Liver (tissue), 9 donors: ENCODE measurements around the gene LENEP. TPM values are rescaled to one million over a fixed set of nuclear protein-coding genes. Genes with fewer than 3 reads are reported as not detected.
"Not testable (repeated sequence)": the region's sequence is repeated elsewhere in the genome, so short reads cannot be mapped to it uniquely, and the experiment has no call there.

ENCODE experiments used
- DNase-seq: peaks from one replicate; pipeline ENCODE4 v3.0.0-alpha.2; 2017; ENCODE audit warnings: low spot score
- H3K27ac ChIP-seq, 2 donors: one replicate each; pipeline ENCODE4 v1.7.0; 2013; ENCODE audit warnings: inconsistent platforms in 2 of 2, low read length in 2 of 2, control low read depth in 1 of 2, low read depth in 1 of 2, mild to moderate bottlenecking in 1 of 2
- H3K27me3 ChIP-seq, 4 donors: one replicate each; pipeline versions ENCODE4 v1.6.1 to v1.7.0; 2013; ENCODE audit warnings: low read length in 3 of 4, inconsistent platforms in 1 of 4, mild to moderate bottlenecking in 1 of 4, moderate library complexity in 1 of 4; ENCODE audit not compliant: control insufficient read depth in 4 of 4, insufficient read depth in 4 of 4
- H3K36me3 ChIP-seq, 4 donors: one replicate each; pipeline versions ENCODE4 v1.6.1 to v1.7.0; 2013; ENCODE audit warnings: low read length in 3 of 4, mild to moderate bottlenecking in 3 of 4, low read depth in 1 of 4, moderate library complexity in 1 of 4; ENCODE audit not compliant: control insufficient read depth in 4 of 4, insufficient read depth in 3 of 4
- H3K4me1 ChIP-seq, 4 donors: one replicate each; pipeline versions ENCODE4 v1.6.1 to v1.7.0; 2013; ENCODE audit warnings: low read length in 3 of 4, mild to moderate bottlenecking in 3 of 4, moderate library complexity in 1 of 4; ENCODE audit not compliant: control insufficient read depth in 4 of 4, insufficient read depth in 4 of 4
- H3K4me3 ChIP-seq, 3 donors: one replicate each; pipeline versions ENCODE4 v1.6.1 to v1.7.0; 2013; ENCODE audit warnings: low read length in 3 of 3, control low read depth in 1 of 3, low read depth in 1 of 3, mild to moderate bottlenecking in 1 of 3
- H3K9ac ChIP-seq, 2 donors: one replicate each; pipeline ENCODE4 v1.7.0; 2013; ENCODE audit warnings: low read length in 2 of 2, mild to moderate bottlenecking in 2 of 2, moderate library complexity in 2 of 2, control low read depth in 1 of 2, low read depth in 1 of 2
- H3K9me3 ChIP-seq, 4 donors: one replicate each; pipeline versions ENCODE4 v1.6.1 to v1.7.0; 2013; ENCODE audit warnings: low read length in 3 of 4; ENCODE audit not compliant: control insufficient read depth in 4 of 4
- CTCF ChIP-seq: fragments of 150-350 bp; IDR thresholded peaks from 2 replicates; pipeline ENCODE4 v1.5.1; 2017; ENCODE audit warnings: improper control_type of control experiment, low read depth, low read length; ENCODE audit not compliant: missing input control
- EGR1 ChIP-seq, 2 donors: IDR thresholded peaks; 2 replicates each; pipeline ENCODE4 v1.6.1; 2016 to 2018; ENCODE audit warnings: antibody characterized with exemption in 2 of 2, low read depth in 2 of 2
- FOXA1 ChIP-seq: IDR thresholded peaks from 2 replicates; pipeline ENCODE4 v1.6.1; 2016; ENCODE audit warnings: antibody characterized with exemption
- FOXA2 ChIP-seq: IDR thresholded peaks from 2 replicates; pipeline ENCODE4 v1.6.1; 2016; ENCODE audit warnings: antibody characterized with exemption
- GABPA ChIP-seq, 2 donors: IDR thresholded peaks in 1 of 2; conservative IDR thresholded peaks in 1 of 2; 2 replicates each; pipeline ENCODE4 v1.6.1; 2016; ENCODE audit warnings: antibody characterized with exemption in 2 of 2, mild to moderate bottlenecking in 1 of 2, moderate library complexity in 1 of 2
- HNF4A ChIP-seq, 2 donors: conservative IDR thresholded peaks; 2 replicates each; pipeline ENCODE4 v1.6.1; 2016; ENCODE audit warnings: antibody characterized with exemption in 2 of 2, mild to moderate bottlenecking in 2 of 2
- HNF4G ChIP-seq: IDR thresholded peaks from 2 replicates; pipeline ENCODE4 v1.6.1; 2016; ENCODE audit warnings: antibody characterized with exemption
- JUND ChIP-seq, 2 donors: IDR thresholded peaks; 2 replicates each; pipeline ENCODE4 v1.6.1; 2016; ENCODE audit warnings: antibody characterized with exemption in 2 of 2
- NR2F2 ChIP-seq: IDR thresholded peaks from 2 replicates; pipeline ENCODE4 v1.6.1; 2016; ENCODE audit warnings: antibody characterized with exemption
- RAD21 ChIP-seq, 2 donors: IDR thresholded peaks; 2 replicates each; pipeline ENCODE4 v1.6.1; 2016; ENCODE audit warnings: antibody characterized with exemption in 2 of 2, mild to moderate bottlenecking in 2 of 2
- REST ChIP-seq: IDR thresholded peaks from 2 replicates; pipeline ENCODE4 v1.6.1; 2016; ENCODE audit warnings: antibody characterized with exemption, mild to moderate bottlenecking
- RXRA ChIP-seq, 2 donors: IDR thresholded peaks; 2 replicates each; pipeline ENCODE4 v1.6.1; 2017 to 2018; ENCODE audit warnings: antibody characterized with exemption in 2 of 2, mild to moderate bottlenecking in 1 of 2
- SP1 ChIP-seq: IDR thresholded peaks from 2 replicates; pipeline ENCODE4 v1.6.1; 2018; ENCODE audit warnings: antibody characterized with exemption, mild to moderate bottlenecking
- TAF1 ChIP-seq: conservative IDR thresholded peaks from 2 replicates; pipeline ENCODE4 v1.6.1; 2016; ENCODE audit warnings: antibody characterized with exemption, mild to moderate bottlenecking
- YY1 ChIP-seq: IDR thresholded peaks from 2 replicates; pipeline ENCODE4 v1.6.1; 2016; ENCODE audit warnings: antibody characterized with exemption, mild to moderate bottlenecking
- WGBS: extraction: QIAGEN DNeasy Blood & Tissue Kit; methylation state at CpG from one replicate; pipeline ENCODE4 v1.1.7; 2013; 5-methylcytosine and 5-hydroxymethylcytosine counted together
- polyA plus RNA-seq, 2 donors: library from polyadenylated mRNA; stranded (reverse) in 1 of 2; unstranded in 1 of 2; fragments of 200-250 nt in 1 of 2; fragments of >200 nt in 1 of 2; fragmentation: Nextera tagmentation in 1 of 2; extraction: Ambion mirVana in 1 of 2; gene quantifications; one replicate each; pipeline versions ENCODE4 v1.2.1 to v1.2.3, GENCODE V29; 2013 to 2015
- total RNA-seq, 2 donors: library from RNA; depleted of rRNA; stranded (reverse); fragments of >200 nt; gene quantifications; one replicate each; pipeline ENCODE4 v1.2.3, GENCODE V29; 2014
- TF ChIP-seq, protein P1 (sequence below): IDR thresholded peaks from 2 replicates; pipeline ENCODE4 v1.6.1; 2016; ENCODE audit warnings: antibody characterized with exemption
- TF ChIP-seq, protein P2 (sequence below): IDR thresholded peaks from 2 replicates; pipeline ENCODE4 v1.6.1; 2016; ENCODE audit warnings: antibody characterized with exemption
- TF ChIP-seq, protein P3 (sequence below): IDR thresholded peaks from 2 replicates; pipeline ENCODE4 v1.6.1; 2016; ENCODE audit warnings: antibody characterized with exemption
- donor health status: healthy.
- donor health status: healthy.
- donor health status: healthy.
- donor health status: healthy.
- donor health status: healthy.

LENEP gene
- total and polyA plus RNA-seq, 4 donors, result 0.42 TPM; not detected in 3

- not testable (repeated sequence) for H3K36me3 ChIP-seq, H3K4me3 ChIP-seq, H3K27me3 ChIP-seq, H3K9me3 ChIP-seq, H3K9ac ChIP-seq, H3K27ac ChIP-seq
- DNase-seq, result peak; percentile 59
- TF ChIP-seq CTCF (peak; percentile 14), YY1 (peak; percentile 24), RAD21 (IDR thresholded peaks at IDR 0.05) (peak; percentile 30 to 50)
- H3K4me1 ChIP-seq, result peaks cover 4 to 23% (median 17%) of the 10 kb centered on the region in 4 donors
- WGBS, result 62% methylated on average over 13 of the region's 13 CpGs
Measured at GRCh38 chr1:154995301-154995983, 2.1 kb downstream of the LENEP start.

- Histone ChIP-seq H3K9me3 (no peaks in the 10 kb centered on the region), H3K4me3 (no peak overlapping the region), H3K27ac (no peak overlapping the region), H3K27me3 (no peaks in the 10 kb centered on the region), H3K4me1 (peaks cover 4 to 28% (median 21%) of the 10 kb centered on the region in 4 donors), H3K9ac (no peak overlapping the region), H3K36me3 (no peaks in the 10 kb centered on the region)
- WGBS, result 86% methylated on average over 15 of the region's 15 CpGs
- DNase-seq, result no peak
- TF ChIP-seq HNF4A (conservative IDR thresholded peaks at IDR 0.05) (no peak), FOXA2 (no peak), YY1 (no peak), RAD21 (IDR thresholded peaks at IDR 0.05) (no peak), CTCF (no peak), TAF1 (no peak), NR2F2 (no peak), GABPA (IDR thresholded peaks at IDR 0.05 in 1 of 2, conservative IDR thresholded peaks at IDR 0.05 in 1 of 2) (no peak), REST (no peak), SP1 (no peak), HNF4G (no peak), EGR1 (IDR thresholded peaks at IDR 0.05; ENCODE audit: low read depth in 2 of 2) (no peak), FOXA1 (no peak), JUND (IDR thresholded peaks at IDR 0.05) (no peak), RXRA (IDR thresholded peaks at IDR 0.05) (no peak)
- TF ChIP-seq, protein P1, sequence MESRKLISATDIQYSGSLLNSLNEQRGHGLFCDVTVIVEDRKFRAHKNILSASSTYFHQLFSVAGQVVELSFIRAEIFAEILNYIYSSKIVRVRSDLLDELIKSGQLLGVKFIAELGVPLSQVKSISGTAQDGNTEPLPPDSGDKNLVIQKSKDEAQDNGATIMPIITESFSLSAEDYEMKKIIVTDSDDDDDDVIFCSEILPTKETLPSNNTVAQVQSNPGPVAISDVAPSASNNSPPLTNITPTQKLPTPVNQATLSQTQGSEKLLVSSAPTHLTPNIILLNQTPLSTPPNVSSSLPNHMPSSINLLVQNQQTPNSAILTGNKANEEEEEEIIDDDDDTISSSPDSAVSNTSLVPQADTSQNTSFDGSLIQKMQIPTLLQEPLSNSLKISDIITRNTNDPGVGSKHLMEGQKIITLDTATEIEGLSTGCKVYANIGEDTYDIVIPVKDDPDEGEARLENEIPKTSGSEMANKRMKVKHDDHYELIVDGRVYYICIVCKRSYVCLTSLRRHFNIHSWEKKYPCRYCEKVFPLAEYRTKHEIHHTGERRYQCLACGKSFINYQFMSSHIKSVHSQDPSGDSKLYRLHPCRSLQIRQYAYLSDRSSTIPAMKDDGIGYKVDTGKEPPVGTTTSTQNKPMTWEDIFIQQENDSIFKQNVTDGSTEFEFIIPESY, result no peak
- TF ChIP-seq, protein P2, sequence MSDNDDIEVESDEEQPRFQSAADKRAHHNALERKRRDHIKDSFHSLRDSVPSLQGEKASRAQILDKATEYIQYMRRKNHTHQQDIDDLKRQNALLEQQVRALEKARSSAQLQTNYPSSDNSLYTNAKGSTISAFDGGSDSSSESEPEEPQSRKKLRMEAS, result no peak
- TF ChIP-seq, protein P3, sequence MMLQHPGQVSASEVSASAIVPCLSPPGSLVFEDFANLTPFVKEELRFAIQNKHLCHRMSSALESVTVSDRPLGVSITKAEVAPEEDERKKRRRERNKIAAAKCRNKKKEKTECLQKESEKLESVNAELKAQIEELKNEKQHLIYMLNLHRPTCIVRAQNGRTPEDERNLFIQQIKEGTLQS, result no peak
Measured at GRCh38 chr1:154996966-154997701, 3.7 kb downstream of the LENEP start.
